K562 (cell line): ENCODE measurements around the gene DXO.

Experiments used
- CREB3 ChIP-seq: fragments of 450-650 bp; conservative IDR thresholded peaks from 2 replicates; pipeline ENCODE4 v1.6.1; 2016; ENCODE audit warnings: missing genetic modification characterization, low read depth, mild to moderate bottlenecking, missing compliant biosample characterization, moderate library complexity
- MAZ ChIP-seq, 2 experiments: fragments of 450-650 bp in 1 of 2; sonication (generic) in 1 of 2; formaldehyde crosslinking; IDR thresholded peaks in 1 of 2; conservative IDR thresholded peaks in 1 of 2; 2 replicates each; pipeline versions ENCODE4 v1.4.0 to v1.5.0; 2020; ENCODE audit warnings: mild to moderate bottlenecking in 1 of 2, missing genetic modification reagents in 1 of 2
- POLR2G ChIP-seq: fragments of 200-400 bp; formaldehyde crosslinking; IDR thresholded peaks from 2 replicates; pipeline ENCODE4 v1.6.1; 2017; ENCODE audit warnings: low read depth, mild to moderate bottlenecking, antibody characterized with exemption, low read length, moderate library complexity

GRCh38 chr6:31968791-31969711 is 2.9 kb downstream of the DXO start:
- TF ChIP-seq MAZ (CRISPR knock-in tag; conservative IDR thresholded peaks at IDR 0.05 in 1 of 2, IDR thresholded peaks at IDR 0.05 in 1 of 2) (no peak; a peak in 1 of 4 replicates), CREB3 (tag) (no peak), POLR2G (peak; percentile 15; the same call in 1 of the 2 replicates)
